ENCODE measurements around the gene FAR2. TPM values are rescaled to one million over a fixed set of nuclear protein-coding genes. Genes with fewer than 3 reads are reported as not detected.
"Not testable (repeated sequence)": the region's sequence is repeated elsewhere in the genome, so short reads cannot be mapped to it uniquely, and the experiment has no call there.

The FAR2 gene
- polyA plus RNA-seq (2014; cell fraction: cytosol; rRNA removed), result 1.1 and 2.9 TPM in 2 replicates
- polyA plus RNA-seq (2014; cell fraction: nucleus; rRNA removed), result 0.08 and 0.44 TPM in 2 replicates

GRCh38 chr12:29148911-29149690, at the start of gene FAR2:
FAR2 (plus strand) TSS chr12:29149278; CDS start chr12:29270450, 121,172 bp downstream.
- DNase-seq (ENCODE audit: low spot score), result peak; percentile 30

- DNase-seq (ENCODE audit: low spot score), result no peak
Measured at GRCh38 chr12:29102741-29103140, 46.3 kb upstream of the FAR2 start.

GRCh38 chr12:29103539-29103974, 45.5 kb upstream of the FAR2 start:
- DNase-seq (ENCODE audit: low spot score), result no peak

GRCh38 chr12:29104516-29104915, 44.6 kb upstream of the FAR2 start:
- no peak for DNase-seq (ENCODE audit: low spot score)

GRCh38 chr12:29110506-29111442, 38.3 kb upstream of the FAR2 start:
- no peak for DNase-seq (ENCODE audit: low spot score)

- DNase-seq (ENCODE audit: low spot score), result no peak
Measured at GRCh38 chr12:29113101-29113500, 36.0 kb upstream of the FAR2 start.

GRCh38 chr12:29116414-29116813, 32.7 kb upstream of the FAR2 start:
- DNase-seq (ENCODE audit: low spot score), result no peak

GRCh38 chr12:29131539-29131938, 17.5 kb upstream of the FAR2 start:
- DNase-seq (ENCODE audit: low spot score), result peak; percentile 15

- no peak for DNase-seq (ENCODE audit: low spot score)
Measured at GRCh38 chr12:29132316-29132715, 16.8 kb upstream of the FAR2 start.

GRCh38 chr12:29133181-29133580, 15.9 kb upstream of the FAR2 start:
- no peak for DNase-seq (ENCODE audit: low spot score)

- DNase-seq (ENCODE audit: low spot score), result no peak
Measured at GRCh38 chr12:29133680-29134079, 15.4 kb upstream of the FAR2 start.

- DNase-seq (ENCODE audit: low spot score), result not testable (repeated sequence)
Measured at GRCh38 chr12:29138256-29138655, 10.8 kb upstream of the FAR2 start.

- not testable (repeated sequence) for DNase-seq (ENCODE audit: low spot score)
Measured at GRCh38 chr12:29138855-29139254, 10.2 kb upstream of the FAR2 start.

- DNase-seq (ENCODE audit: low spot score), result no peak
Measured at GRCh38 chr12:29145372-29146170, 3.5 kb upstream of the FAR2 start.

- no peak for DNase-seq (ENCODE audit: low spot score)
Measured at GRCh38 chr12:29146196-29146595, 2.9 kb upstream of the FAR2 start.

GRCh38 chr12:29147731-29148595, 1.1 kb upstream of the FAR2 start:
- DNase-seq (ENCODE audit: low spot score), result no peak

- no peak for DNase-seq (ENCODE audit: low spot score)
Measured at GRCh38 chr12:29148596-29148910, 525 bp upstream of the FAR2 start.

- DNase-seq (ENCODE audit: low spot score), result no peak
Measured at GRCh38 chr12:29149691-29150281, 708 bp downstream of the FAR2 start.

- no peak for DNase-seq (ENCODE audit: low spot score)
Measured at GRCh38 chr12:29150462-29150861, 1.4 kb downstream of the FAR2 start.

- no peak for DNase-seq (ENCODE audit: low spot score)
Measured at GRCh38 chr12:29152223-29152868, 3.3 kb downstream of the FAR2 start.
